Cardiac fibroblast (primary cell): ENCODE results near the gene SOCS1.

Experiments used
- DNase-seq, 2 donors: peaks; one replicate each; pipeline versions ENCODE4 v3.0.0 to v3.0.0-alpha.2; 2010; ENCODE audit warnings: low read depth in 2 of 2
- H3K4me3 ChIP-seq, 2 donors: replicated peaks in 1 of 2; 1 replicate in 1 of 2; 2 replicates in 1 of 2; pipeline ENCODE4 v1.5.1; 2011; ENCODE audit warnings: low read depth in 2 of 2, low read length in 2 of 2, mild to moderate bottlenecking in 2 of 2, moderate library complexity in 1 of 2
- TF ChIP-seq, protein P1 (sequence below): IDR thresholded peaks from one replicate; pipeline ENCODE4 v1.5.1; 2011; ENCODE audit warnings: low read depth, mild to moderate bottlenecking, low read length, inconsistent platforms

SOCS1 gene

DNA sequence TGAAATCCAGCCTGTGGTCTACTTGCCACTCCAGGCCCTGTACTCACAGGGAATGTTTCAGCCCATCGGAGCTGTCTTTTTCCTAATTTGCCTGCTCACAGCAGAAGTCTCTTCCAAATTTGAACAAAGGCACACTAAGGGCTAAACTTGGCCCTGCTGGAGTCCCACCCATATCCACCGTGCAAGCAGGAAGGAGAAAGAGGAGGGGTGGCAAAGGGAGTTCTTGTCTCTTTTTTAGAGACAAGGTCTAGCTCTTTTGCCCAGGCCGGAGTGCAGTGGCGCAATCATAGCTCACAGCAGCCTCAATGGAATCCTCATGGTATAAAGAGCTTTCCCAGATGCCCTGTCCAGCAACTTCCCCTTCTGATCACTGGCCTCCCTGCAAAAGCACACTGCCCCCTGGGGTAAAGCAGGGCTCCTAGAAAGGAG lies 27.8 kb upstream of the SOCS1 start:
- peak; percentile 13 to 52 for DNase-seq
- TF ChIP-seq, protein P1, sequence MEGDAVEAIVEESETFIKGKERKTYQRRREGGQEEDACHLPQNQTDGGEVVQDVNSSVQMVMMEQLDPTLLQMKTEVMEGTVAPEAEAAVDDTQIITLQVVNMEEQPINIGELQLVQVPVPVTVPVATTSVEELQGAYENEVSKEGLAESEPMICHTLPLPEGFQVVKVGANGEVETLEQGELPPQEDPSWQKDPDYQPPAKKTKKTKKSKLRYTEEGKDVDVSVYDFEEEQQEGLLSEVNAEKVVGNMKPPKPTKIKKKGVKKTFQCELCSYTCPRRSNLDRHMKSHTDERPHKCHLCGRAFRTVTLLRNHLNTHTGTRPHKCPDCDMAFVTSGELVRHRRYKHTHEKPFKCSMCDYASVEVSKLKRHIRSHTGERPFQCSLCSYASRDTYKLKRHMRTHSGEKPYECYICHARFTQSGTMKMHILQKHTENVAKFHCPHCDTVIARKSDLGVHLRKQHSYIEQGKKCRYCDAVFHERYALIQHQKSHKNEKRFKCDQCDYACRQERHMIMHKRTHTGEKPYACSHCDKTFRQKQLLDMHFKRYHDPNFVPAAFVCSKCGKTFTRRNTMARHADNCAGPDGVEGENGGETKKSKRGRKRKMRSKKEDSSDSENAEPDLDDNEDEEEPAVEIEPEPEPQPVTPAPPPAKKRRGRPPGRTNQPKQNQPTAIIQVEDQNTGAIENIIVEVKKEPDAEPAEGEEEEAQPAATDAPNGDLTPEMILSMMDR, result no peak
- no peak overlapping the region for H3K4me3 ChIP-seq

DNA sequence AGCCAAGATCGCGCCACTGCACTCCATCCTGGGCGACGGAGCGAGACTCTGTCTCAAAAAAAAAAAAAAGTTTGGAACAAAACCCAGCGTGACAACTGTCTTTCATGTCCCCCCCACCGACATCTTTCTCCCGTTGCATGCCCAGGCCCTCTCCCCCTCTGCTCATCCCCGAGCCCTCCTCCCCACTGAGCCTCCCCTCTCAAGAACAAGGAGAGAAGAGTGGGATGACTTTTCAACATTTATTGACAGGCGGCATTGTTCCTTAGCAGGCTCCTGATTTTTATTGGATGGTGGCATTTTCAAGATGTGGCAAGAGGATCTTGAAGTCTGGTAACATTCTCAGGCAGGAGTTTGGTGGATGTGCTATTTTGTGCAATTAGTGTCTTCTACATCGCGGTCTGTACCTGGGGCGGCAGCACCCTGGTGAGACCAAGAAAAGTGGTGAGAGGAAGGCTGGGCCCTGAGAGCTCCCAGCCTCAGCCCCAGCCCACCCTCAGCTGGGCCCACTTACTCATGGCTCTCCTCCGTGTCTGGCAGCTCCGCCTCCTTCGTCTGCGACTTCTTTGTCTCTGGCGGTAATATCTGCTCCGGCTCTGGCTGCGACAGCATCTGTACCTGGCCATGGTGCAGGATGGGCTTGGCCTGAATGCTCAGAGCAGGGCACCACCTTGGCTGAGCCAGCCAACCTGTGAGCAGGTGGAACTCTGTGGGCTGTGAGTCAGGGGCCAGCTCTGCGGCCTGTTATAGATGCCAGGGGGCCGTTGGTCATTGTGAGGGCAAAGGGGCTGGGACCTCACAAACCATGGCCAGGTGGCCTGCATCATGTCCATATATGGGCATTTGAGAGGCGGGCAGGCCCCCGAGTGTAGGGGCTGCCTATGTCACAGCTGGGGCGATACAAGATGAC lies 24.9 kb upstream of the SOCS1 start, which contains the start of gene PRM1:
Gene PRM1, minus strand, starts transcription at position 715 of the 907 bp plus-strand sequence. Its CDS starts 92 bp downstream, at position 623.
- TF ChIP-seq, protein P1, result no peak
- no peak within 1 kb of the TSS for H3K4me3 ChIP-seq
- no peak for DNase-seq

DNA sequence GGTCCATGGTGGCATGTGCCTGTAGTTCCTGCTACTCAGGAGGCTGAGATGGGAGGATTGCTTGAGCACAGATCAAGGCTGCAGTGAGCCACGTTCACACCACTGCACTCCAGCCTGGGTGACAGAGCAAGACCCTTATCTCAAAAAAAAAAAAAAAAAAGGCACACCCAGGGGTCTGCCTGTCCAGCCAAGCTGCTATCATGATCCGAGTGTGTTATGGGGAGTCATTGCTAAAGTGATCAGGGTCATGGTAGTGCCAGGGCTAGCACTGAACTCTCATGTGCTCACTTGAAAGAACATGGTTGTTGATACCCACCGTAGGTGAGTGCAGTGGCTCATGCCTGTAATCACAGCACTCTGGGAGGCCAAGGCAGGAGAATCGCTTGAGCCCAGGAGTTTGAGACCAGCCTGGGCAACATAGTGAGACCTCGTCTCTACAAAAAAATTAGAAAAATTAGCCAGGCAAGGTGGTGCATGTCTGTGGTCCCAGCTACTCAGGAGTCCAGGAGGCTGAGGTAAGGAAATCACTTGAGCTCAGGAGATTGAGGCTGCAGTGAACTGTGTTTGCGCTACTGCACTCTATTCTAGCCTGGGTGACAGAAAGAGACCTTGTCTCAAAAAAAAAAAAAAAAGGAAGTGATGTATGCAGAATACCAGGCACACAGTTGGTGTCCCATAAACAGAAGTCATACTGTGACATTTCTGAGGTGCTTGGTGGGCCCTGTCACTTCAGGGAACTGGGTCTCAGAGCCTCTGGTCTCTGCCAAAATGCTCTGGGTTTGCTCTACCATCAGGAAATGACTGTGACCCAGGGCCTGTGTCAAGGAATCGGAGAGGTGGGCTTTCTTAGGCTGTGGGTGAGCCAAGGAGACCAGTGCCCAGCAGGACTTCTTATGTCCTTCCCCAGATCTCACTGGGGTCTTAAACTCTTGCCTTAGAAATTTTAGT lies 23.0 kb upstream of the SOCS1 start:
- TF ChIP-seq, protein P1, result no peak
- no peak for DNase-seq
- no peak overlapping the region for H3K4me3 ChIP-seq

- H3K4me3 ChIP-seq, result no peak overlapping the region
- TF ChIP-seq, protein P1, result no peak
Measured at GRCh38 chr16:11277607-11278337, 21.8 kb upstream of the SOCS1 start.

DNA sequence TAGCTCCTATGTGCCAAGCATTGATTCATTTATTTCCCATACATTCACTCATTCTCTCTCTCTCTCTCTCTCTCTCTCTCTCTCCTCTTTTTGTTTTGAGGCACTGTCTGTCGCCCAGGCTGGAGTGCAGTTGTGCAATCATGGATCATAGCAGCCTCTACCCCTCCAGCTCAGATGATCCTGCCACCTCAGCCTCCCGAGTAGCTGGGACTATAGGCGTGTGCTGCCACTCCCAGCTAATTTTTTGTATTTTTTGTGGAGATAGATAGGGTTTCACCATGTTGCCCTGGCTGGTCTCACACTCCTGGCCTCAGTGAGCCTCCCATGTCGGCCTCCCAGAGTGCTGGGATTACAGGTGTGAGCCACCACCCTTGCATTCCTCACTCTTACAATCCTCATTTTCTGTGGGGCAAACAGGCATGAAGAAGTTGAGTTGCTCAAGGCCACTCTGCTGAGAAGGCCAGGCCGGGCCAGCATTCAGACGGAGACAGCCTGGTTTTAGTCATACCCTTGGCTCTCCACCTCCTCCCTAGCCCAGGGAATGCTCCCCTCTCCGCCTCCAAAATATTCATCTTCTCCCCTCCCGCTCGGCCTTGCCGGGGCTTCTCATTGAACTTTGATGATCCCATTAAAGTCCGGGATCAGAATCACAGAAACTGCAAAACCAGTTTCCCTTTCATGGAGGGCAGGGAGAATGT lies 21.0 kb upstream of the SOCS1 start:
- DNase-seq, result no peak
- TF ChIP-seq, protein P1, result no peak
- H3K4me3 ChIP-seq, result no peak overlapping the region

More at GRCh38 chr16:11277607-11278337, 21.8 kb upstream of the SOCS1 start:
- no peak for DNase-seq
